GM19025 (cell line): ENCODE results near the gene MSI2.
"Not testable (repeated sequence)": the region's sequence is repeated elsewhere in the genome, so short reads cannot be mapped to it uniquely, and the experiment has no call there.

Source experiments
- ATAC-seq: cut with Tn5 transposase; IDR thresholded peaks from one replicate; pipeline ENCODE4 v1.9.1; 2021; ENCODE audit warnings: mild to moderate bottlenecking, low read depth, moderate library complexity; ENCODE audit not compliant: unreplicated experiment

The MSI2 gene

DNA sequence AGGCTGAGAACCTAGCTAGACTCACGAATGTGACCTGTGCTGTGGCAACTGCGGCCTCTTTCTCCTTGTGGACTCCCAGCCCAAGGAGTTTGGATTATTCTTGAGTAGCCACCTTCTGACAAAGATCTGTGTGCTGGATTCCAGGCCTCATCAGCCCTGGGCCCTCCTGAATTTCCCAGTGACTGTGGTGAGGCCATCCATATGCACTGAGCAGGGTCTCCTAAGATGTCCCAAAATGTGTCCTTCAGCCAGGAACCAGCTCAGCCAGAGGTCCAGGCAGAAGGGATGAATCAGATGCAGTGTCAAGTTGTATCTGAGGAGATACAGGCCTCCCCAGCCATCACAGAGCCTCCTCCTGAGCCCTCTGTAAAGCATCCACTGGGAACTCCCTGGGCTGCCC is 364.3 kb downstream of the MSI2 start:
- no peak for ATAC-seq

DNA sequence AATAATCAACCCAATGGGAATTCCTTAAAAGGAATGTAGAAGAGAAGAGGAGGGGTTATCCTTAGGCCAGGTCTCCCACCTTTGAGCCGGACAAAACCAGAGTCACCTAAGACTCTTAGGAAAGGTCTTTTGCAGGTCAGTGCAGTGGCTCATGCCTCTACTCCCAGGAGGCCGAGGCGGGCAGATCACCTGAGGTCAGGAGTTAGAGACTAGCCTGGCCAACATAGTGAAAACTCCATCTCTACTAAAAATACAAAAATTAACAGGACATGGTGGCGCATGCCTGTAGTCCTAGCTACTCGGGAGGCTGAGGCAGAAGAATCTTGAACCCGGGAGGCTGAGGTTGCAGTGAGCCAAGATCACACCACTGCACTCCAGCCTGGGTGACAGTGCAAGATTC is 365.5 kb downstream of the MSI2 start:
- ATAC-seq, result not testable (repeated sequence)

DNA sequence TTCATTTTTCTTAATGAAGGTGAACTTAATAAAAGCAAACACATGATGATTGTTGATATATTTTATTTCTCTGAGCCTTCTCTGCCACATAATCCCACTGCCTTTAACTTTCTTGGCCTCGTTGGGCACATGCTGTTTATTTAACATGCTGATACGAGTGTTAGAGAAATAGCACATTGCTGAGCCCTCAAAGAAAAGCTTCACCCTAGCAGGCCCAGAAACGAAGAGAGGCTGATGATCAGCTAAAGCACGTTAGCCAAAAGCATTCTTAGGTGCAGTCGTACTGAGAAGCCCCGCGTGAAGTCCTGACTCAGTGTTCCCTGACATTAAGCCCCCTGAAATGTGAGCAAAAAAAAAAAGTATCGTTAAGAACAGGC is 366.0 kb downstream of the MSI2 start:
- no peak for ATAC-seq

- no peak for ATAC-seq
Measured at GRCh38 chr17:57622683-57623433, 366.5 kb downstream of the MSI2 start.

GRCh38 chr17:57623620-57624019 is 367.3 kb downstream of the MSI2 start:
- ATAC-seq, result no peak

- no peak for ATAC-seq
Measured at GRCh38 chr17:57624386-57624785, 368.1 kb downstream of the MSI2 start.

DNA sequence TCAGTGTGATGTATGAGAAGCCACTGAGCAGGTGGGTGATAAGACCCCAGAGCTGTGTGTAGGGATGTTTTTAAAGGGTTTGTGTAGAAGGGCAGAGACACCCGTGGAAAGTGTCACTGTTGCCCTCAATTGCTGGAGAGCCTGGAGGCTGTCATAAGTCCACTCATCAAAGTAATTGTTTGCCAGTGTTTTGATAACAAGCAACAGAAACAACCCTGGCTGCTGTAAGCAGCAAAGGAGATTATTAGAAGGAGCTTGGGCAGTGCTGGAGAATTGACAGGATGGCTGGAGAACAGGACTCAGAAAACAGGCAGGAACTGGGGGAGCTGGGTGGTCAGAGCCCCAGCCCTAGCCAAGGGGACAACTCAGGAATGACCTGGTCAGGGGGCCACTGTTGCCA is 369.2 kb downstream of the MSI2 start:
- ATAC-seq, result no peak

- ATAC-seq, result no peak
Measured at GRCh38 chr17:57625957-57626356, 369.6 kb downstream of the MSI2 start.

- ATAC-seq, result no peak
Measured at GRCh38 chr17:57626520-57627210, 370.3 kb downstream of the MSI2 start.

- no peak for ATAC-seq
Measured at GRCh38 chr17:57627591-57627990, 371.3 kb downstream of the MSI2 start.

- ATAC-seq, result no peak
Measured at GRCh38 chr17:57628421-57628820, 372.1 kb downstream of the MSI2 start.

DNA sequence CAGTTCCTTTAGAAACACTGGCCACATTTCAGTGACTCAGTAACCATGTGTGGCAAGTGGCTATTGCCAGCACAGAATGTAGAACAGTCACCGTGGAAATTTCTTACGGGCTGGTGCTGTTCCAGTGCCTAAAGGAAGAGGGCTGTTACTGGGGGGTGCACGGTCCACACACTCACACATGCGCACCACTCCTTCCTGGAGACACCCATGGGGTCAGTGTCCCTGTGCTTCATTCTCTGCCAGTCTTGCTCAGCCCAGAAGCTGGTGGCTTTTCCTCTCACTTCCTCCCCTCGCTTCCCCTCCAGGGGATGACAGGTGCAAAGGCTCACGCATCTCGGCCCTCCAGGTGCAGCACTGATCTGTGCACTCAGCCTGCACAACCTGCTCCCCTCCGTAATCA is 373.1 kb downstream of the MSI2 start:
- ATAC-seq, result peak; percentile 68

DNA sequence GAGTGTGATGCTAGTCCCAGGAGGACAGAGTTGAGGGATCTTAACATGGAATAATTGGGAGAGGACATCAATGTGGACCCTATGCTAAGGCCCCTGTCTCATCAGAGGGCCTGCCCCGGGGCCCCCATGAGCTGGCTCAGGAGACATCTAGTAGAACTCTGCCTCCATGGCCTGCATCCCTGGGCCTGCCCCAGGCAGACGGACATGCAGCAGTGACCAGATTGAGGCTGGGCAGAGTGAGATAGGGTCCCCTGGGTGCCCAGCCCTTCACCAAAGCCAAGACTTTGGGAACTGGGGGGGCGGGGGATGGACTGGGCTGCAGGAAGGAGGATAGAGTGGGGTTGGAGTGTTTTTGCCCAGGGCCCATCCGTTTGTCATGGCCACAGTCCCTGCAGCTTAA is 373.6 kb downstream of the MSI2 start:
- no peak for ATAC-seq

DNA sequence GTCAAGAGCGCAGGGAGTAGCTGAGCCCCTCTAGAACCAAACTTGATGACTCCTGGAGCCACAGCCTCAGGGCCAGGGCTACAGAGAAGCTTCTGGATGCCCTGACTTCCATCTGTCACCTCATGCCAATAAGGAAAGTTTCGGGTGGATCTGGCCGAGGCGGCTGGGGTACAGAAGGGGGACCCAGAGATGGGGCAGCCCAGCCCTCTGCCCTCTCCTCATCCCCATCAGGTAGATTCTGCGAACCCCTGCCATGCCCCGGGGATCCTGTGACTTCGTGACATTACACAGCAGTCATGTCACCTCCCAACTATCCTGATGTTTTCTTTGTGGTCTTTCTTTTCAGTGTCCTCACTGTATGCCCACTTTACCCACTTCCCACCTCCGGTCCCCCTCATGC is 374.4 kb downstream of the MSI2 start:
- ATAC-seq, result no peak

- ATAC-seq, result no peak
Measured at GRCh38 chr17:57631871-57632270, 375.5 kb downstream of the MSI2 start.

- no peak for ATAC-seq
Measured at GRCh38 chr17:57632294-57632693, 376.0 kb downstream of the MSI2 start.

DNA sequence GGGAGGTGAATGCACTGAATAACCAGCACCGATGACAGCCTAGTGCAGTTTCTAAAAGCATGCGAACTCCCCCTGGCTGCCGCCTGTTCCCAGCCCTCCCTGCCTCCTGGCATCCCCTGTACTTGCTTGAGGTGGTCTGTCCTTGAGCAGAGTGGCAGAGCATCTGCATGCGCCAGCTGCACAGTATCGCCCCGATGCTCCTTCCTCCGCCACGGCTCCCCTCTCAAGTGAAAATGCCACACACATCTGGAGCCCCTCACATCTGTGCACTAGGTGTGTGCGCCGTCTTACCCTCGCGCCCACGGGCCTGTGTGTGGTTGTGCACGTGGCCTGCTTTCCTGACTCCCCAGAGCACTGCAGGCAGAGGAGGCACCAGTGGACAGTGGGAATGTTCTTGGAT is 376.9 kb downstream of the MSI2 start:
- no peak for ATAC-seq

DNA sequence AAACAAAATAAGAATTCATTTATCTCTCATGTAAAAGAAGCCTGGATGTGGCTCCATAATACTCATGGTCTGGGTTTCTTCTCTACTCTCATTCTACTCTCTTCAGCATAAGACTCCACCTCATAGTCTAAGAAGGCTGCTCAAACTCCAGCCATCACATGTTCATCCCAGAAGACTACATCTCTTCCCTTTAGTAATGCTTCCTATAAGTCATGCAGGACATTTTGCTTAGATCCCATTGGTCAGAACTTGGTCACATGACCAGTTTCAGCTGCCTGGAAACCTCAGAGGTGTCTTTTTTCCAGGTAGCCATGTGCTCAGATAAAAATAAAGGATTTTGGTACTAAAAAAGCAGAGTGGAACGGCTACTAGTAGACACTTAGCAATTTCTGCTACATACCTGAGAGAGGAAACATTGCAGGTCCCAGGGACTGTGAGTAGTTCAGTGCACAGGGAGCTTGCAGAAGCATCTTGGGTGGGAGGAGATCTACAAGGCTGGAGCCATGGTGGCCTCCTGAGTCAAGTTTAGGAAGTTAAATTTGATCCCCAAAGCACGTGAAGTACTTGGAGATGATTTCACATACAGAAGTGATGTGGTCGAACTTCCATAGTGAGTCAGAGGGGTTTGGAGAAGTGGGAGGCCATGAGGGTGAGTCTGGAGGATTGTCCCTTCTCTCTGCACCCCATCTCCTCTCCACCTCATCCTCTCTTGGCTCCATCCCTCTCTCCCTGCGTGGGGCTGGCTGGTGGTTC is 378.6 kb downstream of the MSI2 start:
- ATAC-seq, result no peak

GRCh38 chr17:57636274-57636673 is 380.0 kb downstream of the MSI2 start:
- ATAC-seq, result no peak

DNA sequence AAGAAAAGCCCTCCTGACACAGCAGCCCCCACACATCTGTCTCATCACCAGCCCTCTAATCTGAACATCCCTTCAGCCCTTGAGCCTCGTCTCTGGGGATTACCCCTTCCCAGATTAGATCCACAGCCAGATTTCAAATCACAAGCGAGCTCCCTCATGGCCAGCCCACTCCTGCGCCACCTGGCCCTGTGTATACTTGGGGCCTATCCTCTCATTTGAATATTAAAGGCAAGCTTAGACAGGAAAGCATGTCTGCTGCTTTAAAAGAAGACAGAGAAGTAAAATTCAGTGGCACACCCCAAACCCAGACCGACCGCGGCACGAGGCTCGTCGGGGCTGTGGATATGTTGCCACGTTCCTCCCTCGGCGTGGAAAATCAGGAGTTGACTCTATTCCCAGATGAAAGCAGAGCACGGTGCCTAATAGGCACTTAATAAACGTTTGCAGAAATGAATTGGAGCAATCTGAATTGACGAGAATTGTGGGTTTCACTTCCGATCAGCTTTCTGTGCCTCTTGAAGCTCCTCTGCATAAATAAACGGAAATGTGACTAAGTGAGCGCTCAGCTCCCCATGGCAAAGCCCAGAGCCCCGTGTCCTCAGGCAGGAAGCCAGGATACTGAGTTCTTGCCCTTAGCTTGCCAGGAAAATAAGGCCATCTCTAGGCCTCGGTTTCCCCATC is 380.8 kb downstream of the MSI2 start:
- no peak for ATAC-seq

GRCh38 chr17:57637666-57638010 is 381.3 kb downstream of the MSI2 start:
- ATAC-seq, result no peak
